ENCODE results near the gene BAHCC1.

The BAHCC1 gene

DNA sequence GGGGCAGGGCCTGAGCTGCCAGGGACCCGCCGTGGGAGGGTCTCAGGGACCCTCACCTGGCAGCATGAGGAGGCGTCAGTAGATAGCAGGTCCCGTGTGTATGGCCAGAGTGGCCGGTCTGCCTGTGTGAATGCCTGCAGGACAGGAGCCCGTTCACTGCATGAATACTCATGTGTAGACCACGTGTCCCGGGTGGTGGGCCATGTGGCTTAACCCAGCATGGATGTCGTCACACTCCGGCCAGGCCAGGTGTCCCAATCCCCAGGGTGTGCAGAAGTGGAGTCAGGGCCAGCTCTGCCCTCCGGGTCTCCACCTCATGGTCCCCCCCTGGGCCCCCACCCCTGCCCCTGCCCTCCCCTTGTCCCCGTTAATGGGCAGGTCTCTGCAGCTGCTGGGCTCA, 53.7 kb downstream of the BAHCC1 start:
- TF ChIP-seq POLR2AphosphoS5 (IDR thresholded peaks at IDR 0.05; ENCODE audit: low read depth, low read length): no peak
- no peak for TF ChIP-seq TAF1 (IDR thresholded peaks at IDR 0.05; ENCODE audit: borderline replicate concordance, low read depth, low read length)
- no peak for TF ChIP-seq POLR2A (IDR thresholded peaks at IDR 0.05; ENCODE audit: low read depth, low read length)
- no peak for FAIRE-seq
- DNase-seq (ENCODE audit: insufficient read length): no peak

DNA sequence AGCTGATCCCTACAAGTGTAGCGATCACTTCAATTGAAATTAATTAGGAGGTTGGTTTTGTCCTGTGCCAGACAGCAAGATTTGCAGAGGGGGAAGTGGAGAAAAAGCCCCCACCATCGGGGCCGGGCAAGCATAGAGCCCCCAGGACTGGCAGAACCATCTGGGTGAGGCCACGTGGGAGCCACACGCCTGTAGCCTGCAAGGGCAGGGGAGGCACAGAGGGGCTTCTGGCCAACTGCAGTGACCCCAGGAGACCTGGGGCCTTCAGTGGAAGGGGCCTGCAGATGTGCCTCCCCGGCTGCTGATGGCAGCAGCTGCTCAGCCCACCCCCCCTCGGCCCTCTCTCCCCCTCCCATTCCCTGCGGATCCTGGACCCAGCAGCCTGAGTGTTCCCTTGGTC, 54.1 kb downstream of the BAHCC1 start:
- no peak for DNase-seq (ENCODE audit: insufficient read length)

DNA sequence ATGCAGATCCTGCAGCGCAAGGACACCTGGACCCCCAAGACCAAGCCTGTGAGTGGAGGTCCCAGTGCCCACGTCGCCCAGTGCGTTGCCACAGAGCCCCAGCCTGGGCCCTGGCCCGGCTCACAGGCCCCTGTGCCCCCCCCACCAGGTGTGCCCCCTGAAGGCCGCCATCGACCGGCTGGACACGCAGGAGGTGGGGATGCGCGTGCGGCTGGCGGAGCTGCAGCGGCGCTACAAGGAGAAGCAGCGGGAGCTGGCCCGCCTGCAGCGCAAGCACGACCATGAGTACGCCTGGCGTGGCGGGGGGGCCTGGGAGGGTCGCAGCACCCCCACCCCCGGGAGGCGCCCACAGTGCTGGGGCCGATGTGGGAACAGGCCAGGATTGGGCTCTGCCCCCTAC, 56.6 kb downstream of the BAHCC1 start:
- TF ChIP-seq POLR2AphosphoS5 (IDR thresholded peaks at IDR 0.05; ENCODE audit: low read depth, low read length): no peak
- no peak for TF ChIP-seq POLR2A (IDR thresholded peaks at IDR 0.05; ENCODE audit: low read depth, low read length)
- no peak for TF ChIP-seq TAF1 (IDR thresholded peaks at IDR 0.05; ENCODE audit: borderline replicate concordance, low read depth, low read length)
- no peak for FAIRE-seq

More for the DNA sequence above, 54.1 kb downstream of the BAHCC1 start:
- TF ChIP-seq POLR2A (IDR thresholded peaks at IDR 0.05; ENCODE audit: low read depth, low read length) (no peak), TAF1 (IDR thresholded peaks at IDR 0.05; ENCODE audit: borderline replicate concordance, low read depth, low read length) (no peak), POLR2AphosphoS5 (IDR thresholded peaks at IDR 0.05; ENCODE audit: low read depth, low read length) (no peak)
- FAIRE-seq: no peak

DNA sequence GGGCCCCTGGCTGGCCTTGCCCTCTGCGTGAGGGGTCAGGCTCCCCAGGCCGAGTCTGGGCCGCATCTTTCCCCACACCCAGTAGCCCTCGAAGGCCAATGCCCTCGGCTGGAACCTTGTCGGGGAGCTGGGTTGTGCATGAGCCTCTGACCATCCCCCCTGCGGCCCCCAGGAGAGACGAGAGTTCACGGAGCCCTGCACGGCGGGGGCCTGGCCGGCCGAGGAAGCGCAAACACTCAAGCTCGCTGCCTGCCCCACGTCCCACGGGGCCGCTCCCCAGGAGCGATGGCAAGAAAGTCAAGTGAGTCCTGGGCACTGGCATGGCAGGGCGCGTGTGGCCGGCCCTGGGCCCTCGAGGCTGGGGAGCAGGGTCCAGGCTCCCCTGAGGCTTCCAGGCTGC, 57.3 kb downstream of the BAHCC1 start:
- DNase-seq (ENCODE audit: insufficient read length) (no peak), FAIRE-seq (no peak)
- no peak for TF ChIP-seq POLR2AphosphoS5 (IDR thresholded peaks at IDR 0.05; ENCODE audit: low read depth, low read length)
- TF ChIP-seq POLR2A (IDR thresholded peaks at IDR 0.05; ENCODE audit: low read depth, low read length): no peak
- no peak for TF ChIP-seq TAF1 (IDR thresholded peaks at IDR 0.05; ENCODE audit: borderline replicate concordance, low read depth, low read length)

More for the DNA sequence above, 56.6 kb downstream of the BAHCC1 start:
- DNase-seq (ENCODE audit: insufficient read length): no peak

DNA sequence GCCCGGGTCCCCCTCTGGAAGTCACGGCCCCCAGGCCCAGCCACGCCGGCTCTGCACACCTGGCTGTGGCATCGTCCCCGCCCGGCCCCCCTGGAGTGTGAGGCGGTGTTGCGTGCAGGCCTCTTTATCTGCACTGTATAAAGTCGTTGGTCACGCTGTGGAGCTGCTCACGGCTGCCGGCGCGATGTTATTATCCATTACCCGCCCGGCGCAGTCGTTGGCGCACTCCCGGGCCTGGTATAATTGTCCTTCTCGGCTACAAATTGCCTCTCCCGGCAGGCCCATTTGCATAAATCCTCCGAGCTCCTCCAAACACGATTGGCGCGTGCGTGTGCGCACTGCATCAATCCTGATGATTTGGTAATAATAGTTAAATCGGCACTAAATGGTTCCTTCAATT, 57.8 kb downstream of the BAHCC1 start:
- no peak for TF ChIP-seq POLR2A (IDR thresholded peaks at IDR 0.05; ENCODE audit: low read depth, low read length)
- no peak for TF ChIP-seq POLR2AphosphoS5 (IDR thresholded peaks at IDR 0.05; ENCODE audit: low read depth, low read length)
- no peak for TF ChIP-seq TAF1 (IDR thresholded peaks at IDR 0.05; ENCODE audit: borderline replicate concordance, low read depth, low read length)
- DNase-seq (ENCODE audit: insufficient read length): no peak
- no peak for FAIRE-seq

DNA sequence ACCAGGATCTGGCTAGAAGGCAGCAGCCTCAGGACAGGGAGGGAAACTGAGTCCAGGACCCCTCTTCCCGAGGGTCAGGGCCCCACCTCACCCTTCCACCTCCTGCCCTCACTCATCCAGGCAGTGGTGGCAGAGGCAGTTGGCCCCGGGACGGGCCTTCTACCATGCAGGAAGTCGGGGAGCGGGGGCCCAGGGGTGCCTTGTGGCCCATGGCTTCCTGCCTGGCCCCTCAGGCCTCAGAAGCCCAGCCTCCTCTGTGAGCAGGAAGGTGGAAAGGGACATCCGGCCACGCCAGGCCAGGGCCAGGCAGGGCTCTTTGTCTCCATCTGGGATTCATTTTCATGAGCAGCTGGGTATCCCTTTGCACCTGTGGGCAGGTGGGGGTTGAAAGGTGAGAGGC, 58.5 kb downstream of the BAHCC1 start:
- no peak for FAIRE-seq

DNA sequence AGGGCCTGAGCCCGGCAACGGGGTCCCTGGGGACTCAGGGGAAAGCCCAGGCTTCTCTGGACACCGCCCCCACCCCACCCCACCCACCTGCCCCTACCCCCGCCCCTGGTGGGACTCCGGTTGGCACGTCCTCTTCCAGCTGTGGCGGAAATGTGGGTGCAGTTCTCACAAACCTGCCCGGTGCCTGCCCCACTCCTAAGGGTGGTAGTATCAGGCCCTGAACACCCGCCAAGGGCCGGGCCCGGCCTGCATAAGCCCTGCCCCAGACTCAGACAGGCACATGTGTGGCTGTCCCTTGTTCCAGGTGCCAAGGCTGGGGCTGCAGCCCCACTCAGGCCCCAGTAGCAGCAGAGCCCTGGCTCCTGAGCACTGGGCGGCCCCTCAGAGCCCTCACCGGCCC, 59.2 kb downstream of the BAHCC1 start:
- DNase-seq (ENCODE audit: insufficient read length) (no peak), FAIRE-seq (no peak)
- TF ChIP-seq TAF1 (IDR thresholded peaks at IDR 0.05; ENCODE audit: borderline replicate concordance, low read depth, low read length): no peak
- no peak for TF ChIP-seq POLR2A (IDR thresholded peaks at IDR 0.05; ENCODE audit: low read depth, low read length)
- no peak for TF ChIP-seq POLR2AphosphoS5 (IDR thresholded peaks at IDR 0.05; ENCODE audit: low read depth, low read length)

More for the DNA sequence above, 58.5 kb downstream of the BAHCC1 start:
- peak; percentile 44; the same call in 1 of the 2 replicates for TF ChIP-seq POLR2A (IDR thresholded peaks at IDR 0.05; ENCODE audit: low read depth, low read length)
- no peak for TF ChIP-seq POLR2AphosphoS5 (IDR thresholded peaks at IDR 0.05; ENCODE audit: low read depth, low read length)
- no peak for TF ChIP-seq TAF1 (IDR thresholded peaks at IDR 0.05; ENCODE audit: borderline replicate concordance, low read depth, low read length)
- DNase-seq (ENCODE audit: insufficient read length): no peak

DNA sequence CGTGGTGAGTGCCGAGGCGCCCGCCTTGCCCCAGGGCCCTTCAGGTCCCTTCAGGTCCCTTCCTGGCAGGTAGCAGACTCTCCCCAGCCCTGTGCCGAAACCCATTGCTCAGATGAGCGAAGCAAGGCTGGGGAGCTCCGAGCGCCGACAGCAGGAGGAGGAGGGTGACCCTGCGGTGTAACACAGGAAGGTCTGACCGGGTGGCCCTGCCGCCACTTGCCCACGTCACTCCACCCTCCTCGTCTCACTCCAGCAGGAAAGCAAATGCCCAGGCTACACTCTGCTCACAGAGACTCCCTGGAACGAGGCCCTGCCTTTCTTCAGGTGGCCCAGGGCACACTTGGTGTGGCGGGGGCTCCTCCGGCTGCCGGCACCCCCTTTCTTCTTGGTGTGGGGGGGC, 60.1 kb downstream of the BAHCC1 start:
- FAIRE-seq: no peak
- TF ChIP-seq POLR2A (IDR thresholded peaks at IDR 0.05; ENCODE audit: low read depth, low read length): no peak
- TF ChIP-seq TAF1 (IDR thresholded peaks at IDR 0.05; ENCODE audit: borderline replicate concordance, low read depth, low read length): no peak
- no peak for TF ChIP-seq POLR2AphosphoS5 (IDR thresholded peaks at IDR 0.05; ENCODE audit: low read depth, low read length)

DNA sequence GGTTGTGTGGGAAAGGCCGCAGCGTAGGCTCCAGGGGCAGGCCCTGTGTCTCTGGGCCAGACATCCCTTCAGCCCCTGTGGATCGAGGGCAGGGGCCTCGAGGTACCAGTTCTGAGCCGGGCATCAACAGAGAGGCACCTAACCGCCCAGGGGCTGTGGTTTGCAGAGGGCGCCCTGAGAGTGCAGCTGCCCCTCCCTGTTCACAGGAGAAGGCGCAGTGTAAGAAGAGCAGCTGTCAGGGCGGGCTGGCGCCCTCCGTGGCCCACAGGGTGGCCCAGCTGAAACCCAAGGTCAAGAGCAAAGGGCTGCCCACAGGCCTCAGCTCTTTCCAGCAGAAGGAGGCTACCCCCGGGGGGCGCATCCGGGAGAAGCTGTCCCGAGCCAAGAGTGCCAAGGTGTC, 60.8 kb downstream of the BAHCC1 start:
- DNase-seq (ENCODE audit: insufficient read length): no peak
- no peak for FAIRE-seq
- TF ChIP-seq POLR2A (IDR thresholded peaks at IDR 0.05; ENCODE audit: low read depth, low read length) (no peak), POLR2AphosphoS5 (IDR thresholded peaks at IDR 0.05; ENCODE audit: low read depth, low read length) (no peak), TAF1 (IDR thresholded peaks at IDR 0.05; ENCODE audit: borderline replicate concordance, low read depth, low read length) (no peak)

More for the DNA sequence above, 60.1 kb downstream of the BAHCC1 start:
- DNase-seq (ENCODE audit: insufficient read length): no peak

DNA sequence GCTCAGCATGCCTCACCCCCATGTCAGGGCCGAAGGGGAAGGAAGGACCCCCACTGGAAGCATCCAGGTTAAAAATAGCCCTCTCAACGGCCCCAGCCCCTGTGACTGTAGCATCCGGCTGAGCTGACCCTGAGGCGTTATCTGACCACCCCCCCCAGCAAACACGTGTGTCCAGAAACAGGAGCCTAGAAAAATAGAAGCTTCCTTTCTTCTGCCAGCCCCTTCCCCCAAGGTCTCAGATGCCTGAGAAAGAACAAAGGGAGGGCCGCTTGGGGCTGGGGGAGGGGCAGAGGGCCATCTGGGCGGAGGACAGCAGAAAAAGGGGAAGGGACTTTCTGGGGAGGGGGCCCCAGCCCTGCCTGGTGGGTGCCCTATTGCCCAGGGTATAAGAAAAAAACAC, 61.5 kb downstream of the BAHCC1 start:
- DNase-seq (ENCODE audit: insufficient read length): no peak
- no peak for FAIRE-seq
- TF ChIP-seq POLR2A (IDR thresholded peaks at IDR 0.05; ENCODE audit: low read depth, low read length) (no peak), TAF1 (IDR thresholded peaks at IDR 0.05; ENCODE audit: borderline replicate concordance, low read depth, low read length) (no peak), POLR2AphosphoS5 (IDR thresholded peaks at IDR 0.05; ENCODE audit: low read depth, low read length) (no peak)

DNA sequence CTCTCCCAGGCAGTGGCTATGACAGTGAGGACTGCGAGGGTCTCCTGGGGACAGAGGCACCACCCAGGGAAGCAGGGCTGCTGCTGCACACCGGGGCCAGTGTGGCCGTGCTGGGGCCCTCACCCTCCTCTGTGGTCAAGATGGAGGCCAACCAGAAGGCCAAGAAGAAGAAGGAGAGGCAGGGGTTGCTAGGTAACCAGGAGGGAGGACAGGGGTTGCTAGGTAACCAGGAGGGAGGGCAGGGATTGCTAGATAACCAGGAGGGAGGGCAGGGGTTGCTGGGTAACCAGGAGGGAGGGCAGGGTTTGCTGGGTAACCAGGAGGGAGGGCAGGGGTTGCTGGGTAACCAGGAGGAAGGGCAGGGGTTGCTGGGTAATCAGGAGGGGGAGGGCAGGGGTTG, 62.1 kb downstream of the BAHCC1 start:
- TF ChIP-seq TAF1 (IDR thresholded peaks at IDR 0.05; ENCODE audit: borderline replicate concordance, low read depth, low read length): no peak
- no peak for TF ChIP-seq POLR2AphosphoS5 (IDR thresholded peaks at IDR 0.05; ENCODE audit: low read depth, low read length)
- TF ChIP-seq POLR2A (IDR thresholded peaks at IDR 0.05; ENCODE audit: low read depth, low read length): no peak
- FAIRE-seq (no peak), DNase-seq (ENCODE audit: insufficient read length) (no peak)

DNA sequence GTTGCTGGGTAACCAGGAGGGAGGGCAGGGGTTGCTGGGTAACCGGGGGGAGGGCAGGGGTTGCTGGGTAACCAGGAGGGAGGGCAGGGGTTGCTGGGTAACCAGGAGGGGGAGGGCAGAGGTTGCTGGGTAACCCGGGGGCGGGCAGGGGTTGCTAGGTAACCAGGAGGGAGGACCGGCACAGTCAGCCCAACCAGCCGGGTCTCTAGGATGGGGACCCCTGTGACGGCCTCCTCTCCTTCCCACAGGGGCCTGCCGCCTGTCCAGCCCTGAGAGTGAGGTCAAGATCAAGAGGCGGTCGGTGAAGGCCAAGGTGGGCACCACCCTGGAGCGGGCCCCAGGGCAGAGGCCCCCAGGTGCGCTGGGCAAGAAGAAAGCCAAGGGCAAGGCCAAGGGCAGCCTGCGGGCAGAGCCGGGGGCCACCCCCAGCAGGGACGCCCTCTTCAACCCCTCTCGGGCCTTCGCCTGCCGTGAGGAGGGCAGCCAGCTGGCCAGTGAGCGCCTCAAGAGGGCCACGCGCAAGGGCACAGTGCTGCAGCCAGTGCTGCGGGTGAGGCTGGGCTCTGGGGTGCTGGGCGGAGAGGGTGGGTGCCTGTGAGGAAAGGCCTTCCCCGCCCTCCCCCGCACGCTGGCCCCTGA, 62.8 kb downstream of the BAHCC1 start:
- FAIRE-seq (no peak), DNase-seq (ENCODE audit: insufficient read length) (no peak)
- TF ChIP-seq POLR2A (IDR thresholded peaks at IDR 0.05; ENCODE audit: low read depth, low read length) (no peak), TAF1 (IDR thresholded peaks at IDR 0.05; ENCODE audit: borderline replicate concordance, low read depth, low read length) (no peak), POLR2AphosphoS5 (IDR thresholded peaks at IDR 0.05; ENCODE audit: low read depth, low read length) (no peak)

Data from GM12892 (cell line).